ENCODE results near the gene WDR35.
A peak's percentile ranks its signal among the peaks of the same experiment; 100 is the strongest.
"Not testable (repeated sequence)": the region's sequence is repeated elsewhere in the genome, so short reads cannot be mapped to it uniquely, and the experiment has no call there.

WDR35 gene

DNA sequence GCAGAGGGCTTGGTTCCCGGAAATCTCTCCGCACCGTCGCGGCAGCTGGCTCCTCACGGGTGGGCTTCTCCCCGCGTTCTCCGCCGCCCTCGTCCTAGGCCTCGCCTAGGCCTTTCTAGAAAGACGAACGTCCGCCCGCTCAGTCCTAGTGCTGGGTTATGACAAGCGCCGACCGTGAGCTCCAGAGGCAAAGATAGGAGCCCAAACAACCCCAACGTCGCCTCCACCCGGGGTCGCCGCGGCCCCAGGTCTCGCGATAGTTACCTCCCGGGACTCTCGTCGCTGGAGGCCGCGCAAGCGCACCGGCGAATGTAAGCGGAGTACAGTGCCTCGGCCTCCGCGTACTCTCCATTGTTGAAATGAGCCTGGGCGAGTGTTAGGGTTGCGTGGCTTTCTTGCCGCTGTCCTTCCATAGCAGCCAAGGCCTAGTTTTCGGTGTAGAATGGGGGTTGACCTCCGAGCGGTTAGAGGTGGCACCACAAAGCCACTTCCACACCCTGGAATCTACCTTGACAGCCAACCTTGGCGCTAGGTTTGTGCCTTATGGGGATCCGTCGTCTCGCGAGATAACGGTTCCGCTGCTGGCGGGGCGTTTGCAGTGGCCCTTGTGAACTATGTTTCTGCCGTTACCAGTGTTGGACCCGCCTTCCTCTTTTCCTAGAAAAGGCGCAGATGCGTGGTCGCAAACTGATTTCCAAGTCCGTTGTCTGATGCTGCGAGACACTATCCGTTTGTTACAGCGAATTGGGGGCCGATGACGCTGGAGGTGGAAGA lies 88.3 kb downstream of the WDR35 start, which contains the start of gene TTC32:
Gene TTC32 (minus strand): TSS at position 542 of the 774 bp plus-strand sequence. CDS start 129 bp downstream, at position 413.
- Histone ChIP-seq H3K9ac (ENCODE audit: low read length) (peak within 1 kb of the TSS; percentile 99), H3K27me3 (replicated peaks; ENCODE audit: control insufficient read depth, insufficient read depth, low read length) (no peaks in the 10 kb centered on the region), H3K4me3 (ENCODE audit: low read length) (peak within 1 kb of the TSS; percentile 98), H3K36me3 (ENCODE audit: control insufficient read depth, insufficient read depth, low read length, severe bottlenecking) (no peaks in the 10 kb centered on the region), H3K9me3 (ENCODE audit: control insufficient read depth, low read length) (no peaks in the 10 kb centered on the region), H3K4me1 (ENCODE audit: control insufficient read depth, insufficient read depth, low read length) (peaks cover 44% of the 10 kb centered on the region)
- DNase-seq (ENCODE audit: low read depth): peak; percentile 97

DNA sequence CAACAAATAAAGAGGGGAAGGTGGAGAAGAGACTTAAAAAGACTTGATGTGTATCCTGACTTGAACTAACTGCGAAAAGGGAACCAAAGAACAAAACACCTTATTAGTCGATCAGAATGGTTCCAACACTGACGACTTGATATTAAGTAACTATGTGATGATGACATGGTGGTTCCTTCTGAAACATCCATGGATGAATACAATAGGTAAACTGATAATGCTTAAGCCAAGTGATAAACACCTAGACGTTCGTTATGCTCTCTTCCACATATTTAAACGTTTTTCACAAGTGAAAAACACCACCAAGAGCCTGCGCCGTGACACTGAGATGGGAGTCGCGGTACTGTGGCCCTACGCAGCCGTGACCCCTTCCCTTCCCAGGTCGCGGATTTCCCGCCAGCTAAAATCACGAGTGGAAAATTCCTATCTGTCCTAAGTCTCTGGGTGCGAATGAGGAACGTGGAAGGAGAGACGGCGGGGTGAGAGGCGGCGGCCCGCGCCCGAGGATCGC lies 88.9 kb downstream of the WDR35 start:
- H3K36me3 ChIP-seq (ENCODE audit: control insufficient read depth, insufficient read depth, low read length, severe bottlenecking): no peaks in the 10 kb centered on the region
- peak overlapping the region; percentile 99 for H3K9ac ChIP-seq (ENCODE audit: low read length)
- no peaks in the 10 kb centered on the region for H3K9me3 ChIP-seq (ENCODE audit: control insufficient read depth, low read length)
- H3K4me1 ChIP-seq (ENCODE audit: control insufficient read depth, insufficient read depth, low read length): peaks cover 44% of the 10 kb centered on the region
- peak overlapping the region; percentile 98 for H3K4me3 ChIP-seq (ENCODE audit: low read length)
- no peaks in the 10 kb centered on the region for H3K27me3 ChIP-seq (replicated peaks; ENCODE audit: control insufficient read depth, insufficient read depth, low read length)
- no peak for DNase-seq (ENCODE audit: low read depth)

DNA sequence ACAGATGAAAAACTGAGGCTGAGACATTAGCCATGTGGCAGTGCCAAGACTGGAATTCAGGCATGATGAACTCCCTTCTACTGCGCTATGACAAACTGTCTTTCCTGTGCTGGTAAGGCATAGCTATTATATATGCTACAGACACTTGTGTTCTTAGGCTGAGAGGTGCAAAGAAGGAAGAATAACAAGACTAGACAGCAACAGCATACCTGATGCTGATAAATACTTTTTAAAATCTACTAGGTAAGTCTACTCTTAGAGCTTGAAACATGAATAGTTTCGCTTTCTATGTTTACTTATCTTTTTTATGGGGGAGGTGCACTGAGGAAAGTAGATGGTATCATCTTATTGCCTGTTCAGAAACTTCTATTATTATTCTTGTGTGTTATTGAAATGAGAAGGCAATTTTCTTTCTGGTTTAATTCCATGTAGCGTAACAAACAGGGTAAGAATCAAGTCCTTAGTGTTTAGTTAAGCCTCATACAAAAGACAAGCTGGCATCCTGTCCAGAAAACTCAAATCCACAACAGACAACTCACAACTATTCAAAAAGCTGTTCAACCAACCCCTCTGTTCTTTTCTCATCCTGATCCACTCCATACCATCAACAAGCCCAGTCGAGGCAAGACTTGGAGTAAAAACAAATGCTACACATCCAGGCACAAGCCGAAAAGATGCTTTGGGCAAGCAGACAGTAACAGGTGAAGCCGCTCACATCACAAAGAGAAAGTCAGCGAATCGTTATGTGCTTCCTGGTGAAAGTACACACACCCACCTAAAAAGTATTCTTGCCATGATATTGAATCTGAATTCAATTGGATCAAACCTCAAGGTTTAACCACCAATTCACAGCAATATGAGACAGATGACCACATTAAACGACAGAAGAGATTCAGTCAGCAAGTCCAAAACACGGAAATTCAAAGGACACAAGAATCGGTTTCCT lies 89.6 kb downstream of the WDR35 start:
- Histone ChIP-seq H3K27me3 (replicated peaks; ENCODE audit: control insufficient read depth, insufficient read depth, low read length) (no peaks in the 10 kb centered on the region), H3K9ac (ENCODE audit: low read length) (peak overlapping the region; percentile 99), H3K36me3 (ENCODE audit: control insufficient read depth, insufficient read depth, low read length, severe bottlenecking) (no peaks in the 10 kb centered on the region), H3K4me3 (ENCODE audit: low read length) (peak overlapping the region; percentile 98), H3K9me3 (ENCODE audit: control insufficient read depth, low read length) (no peaks in the 10 kb centered on the region), H3K4me1 (ENCODE audit: control insufficient read depth, insufficient read depth, low read length) (peaks cover 51% of the 10 kb centered on the region)
- peak; percentile 25 for DNase-seq (ENCODE audit: low read depth)

DNA sequence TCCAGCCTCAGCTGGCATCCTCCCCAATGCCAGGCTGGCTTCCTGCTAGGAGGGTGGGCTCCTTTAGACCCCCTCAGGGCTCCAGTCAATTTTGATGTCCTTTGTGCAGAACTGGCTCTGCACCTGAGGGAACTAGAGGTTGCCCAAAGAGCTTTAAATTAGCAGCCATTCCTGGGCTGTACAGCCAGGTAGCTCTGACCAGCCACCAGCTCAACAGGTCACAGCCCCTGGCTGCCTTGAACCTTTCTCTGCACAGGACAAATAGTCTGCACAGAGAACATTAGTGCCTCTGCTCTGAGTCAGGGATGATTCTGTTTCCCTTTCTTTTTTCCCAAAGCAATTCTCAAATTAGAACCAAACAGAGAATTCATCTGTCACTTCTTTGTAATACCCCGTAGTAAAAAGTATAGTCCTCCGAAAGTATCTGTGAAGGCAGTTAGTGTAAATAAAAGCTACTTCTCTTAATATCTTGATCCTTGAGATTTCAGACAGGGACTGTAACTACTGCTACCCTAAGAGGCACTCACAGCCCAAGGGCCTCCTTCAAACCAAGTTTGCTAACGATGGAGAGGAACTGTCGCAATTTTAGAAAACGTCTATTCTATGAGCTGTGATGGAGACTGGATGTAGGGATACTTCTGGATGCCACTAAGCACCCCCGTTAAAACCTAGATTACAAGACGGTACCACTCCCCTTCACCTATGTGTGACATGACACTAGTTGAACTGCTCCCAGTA lies 91.1 kb downstream of the WDR35 start:
- H3K27me3 ChIP-seq (replicated peaks; ENCODE audit: control insufficient read depth, insufficient read depth, low read length): no peaks in the 10 kb centered on the region
- DNase-seq (ENCODE audit: low read depth): no peak
- no peaks in the 10 kb centered on the region for H3K36me3 ChIP-seq (ENCODE audit: control insufficient read depth, insufficient read depth, low read length, severe bottlenecking)
- peaks cover 63% of the 10 kb centered on the region for H3K4me1 ChIP-seq (ENCODE audit: control insufficient read depth, insufficient read depth, low read length)
- no peaks in the 10 kb centered on the region for H3K9me3 ChIP-seq (ENCODE audit: control insufficient read depth, low read length)
- H3K9ac ChIP-seq (ENCODE audit: low read length): peak overlapping the region; percentile 38
- H3K4me3 ChIP-seq (ENCODE audit: low read length): peak overlapping the region; percentile 68

DNA sequence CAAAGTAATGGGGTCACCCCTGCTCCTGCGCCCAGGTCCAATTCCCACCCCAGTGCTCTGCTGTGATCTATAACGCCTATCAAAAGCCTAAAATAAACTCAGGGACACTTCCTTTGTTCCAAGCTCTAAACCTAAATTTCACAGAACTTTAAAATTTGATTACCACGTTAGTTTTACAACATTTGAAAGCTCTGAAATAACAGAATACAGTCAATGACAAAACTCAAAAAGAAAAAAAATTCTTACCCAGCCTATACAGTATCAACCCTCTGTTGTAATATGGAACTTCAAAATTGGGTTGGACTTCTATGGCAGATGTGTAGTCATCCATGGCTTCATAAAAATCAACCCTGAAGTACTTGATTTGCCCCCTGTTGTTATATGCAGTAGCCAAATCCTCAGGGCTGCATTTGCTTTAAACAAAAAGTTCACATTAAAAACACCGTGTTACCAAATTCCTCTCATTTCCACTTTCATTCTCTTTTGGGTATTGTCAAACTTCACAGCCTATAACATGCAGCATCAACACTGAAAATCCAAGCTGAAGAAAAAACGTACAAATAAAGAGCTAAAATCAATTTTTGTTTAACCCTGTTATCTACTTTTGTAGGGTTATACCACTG lies 92.2 kb downstream of the WDR35 start:
- H3K4me3 ChIP-seq (ENCODE audit: low read length): peak overlapping the region; percentile 68
- H3K4me1 ChIP-seq (ENCODE audit: control insufficient read depth, insufficient read depth, low read length): peaks cover 66% of the 10 kb centered on the region
- H3K36me3 ChIP-seq (ENCODE audit: control insufficient read depth, insufficient read depth, low read length, severe bottlenecking): no peaks in the 10 kb centered on the region

DNA sequence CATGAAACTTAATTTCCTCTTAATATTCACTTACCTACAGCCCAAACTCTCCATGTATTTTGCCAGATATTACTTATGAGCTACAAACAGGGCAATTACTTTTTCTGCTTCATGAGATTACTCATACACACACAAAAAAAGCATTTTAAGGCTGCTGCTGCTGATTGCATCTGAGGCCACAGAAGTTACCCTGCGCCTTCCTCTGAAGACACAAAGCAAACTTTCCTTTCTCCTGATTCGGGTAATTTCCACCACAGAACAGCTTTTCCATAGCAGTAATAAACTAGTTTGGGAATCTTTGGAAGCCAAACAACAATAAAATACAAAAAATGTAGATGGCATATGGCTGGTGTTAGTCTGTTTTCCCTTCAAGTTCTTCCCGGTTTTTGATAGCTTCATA lies 94.4 kb downstream of the WDR35 start:
- H3K9me3 ChIP-seq (ENCODE audit: control insufficient read depth, low read length): no peaks in the 10 kb centered on the region
- H3K4me3 ChIP-seq (ENCODE audit: low read length): no peak overlapping the region
- no peaks in the 10 kb centered on the region for H3K36me3 ChIP-seq (ENCODE audit: control insufficient read depth, insufficient read depth, low read length, severe bottlenecking)
- peak overlapping the region; percentile 50 for H3K9ac ChIP-seq (ENCODE audit: low read length)
- DNase-seq (ENCODE audit: low read depth): peak; percentile 22
- H3K27me3 ChIP-seq (replicated peaks; ENCODE audit: control insufficient read depth, insufficient read depth, low read length): no peaks in the 10 kb centered on the region
- H3K4me1 ChIP-seq (ENCODE audit: control insufficient read depth, insufficient read depth, low read length): peaks cover 57% of the 10 kb centered on the region

More for the DNA sequence above, 92.2 kb downstream of the WDR35 start:
- no peaks in the 10 kb centered on the region for H3K27me3 ChIP-seq (replicated peaks; ENCODE audit: control insufficient read depth, insufficient read depth, low read length)
- H3K9me3 ChIP-seq (ENCODE audit: control insufficient read depth, low read length): no peaks in the 10 kb centered on the region
- peak overlapping the region; percentile 38 for H3K9ac ChIP-seq (ENCODE audit: low read length)
- DNase-seq (ENCODE audit: low read depth): no peak

DNA sequence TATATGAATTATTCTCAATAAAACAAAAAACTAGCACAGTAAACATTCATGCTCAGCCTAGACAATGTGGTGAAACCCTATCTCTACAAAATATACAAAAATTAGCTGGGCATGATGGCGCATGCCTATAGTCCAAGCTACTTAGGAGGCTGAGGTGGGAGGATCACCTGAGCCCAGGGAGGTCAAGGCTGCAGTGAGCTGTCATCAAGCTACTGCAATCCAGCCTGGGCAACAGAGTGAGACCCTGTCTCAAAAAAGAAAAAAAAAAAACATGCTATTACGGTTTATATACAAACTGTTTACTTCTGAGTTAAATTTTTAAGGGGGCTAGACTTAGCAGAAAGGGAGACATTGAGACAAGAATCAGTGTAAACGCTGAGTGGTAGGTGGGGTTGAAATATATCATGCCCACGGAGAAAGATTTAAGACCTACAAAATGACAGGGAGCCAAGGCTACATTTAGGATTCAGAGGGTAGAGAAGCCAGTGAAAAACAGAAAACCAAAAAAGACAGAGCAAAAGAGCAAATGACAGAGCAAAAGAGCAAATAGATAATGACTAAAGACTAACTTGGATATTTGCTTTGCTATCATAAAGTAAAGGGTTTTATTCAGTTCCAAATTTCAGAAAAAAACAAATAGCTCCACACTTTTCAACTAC lies 95.6 kb downstream of the WDR35 start:
- Histone ChIP-seq H3K9me3 (ENCODE audit: control insufficient read depth, low read length) (no peaks in the 10 kb centered on the region), H3K4me3 (ENCODE audit: low read length) (no peak overlapping the region), H3K9ac (ENCODE audit: low read length) (no peak overlapping the region), H3K4me1 (ENCODE audit: control insufficient read depth, insufficient read depth, low read length) (peaks cover 49% of the 10 kb centered on the region), H3K27me3 (replicated peaks; ENCODE audit: control insufficient read depth, insufficient read depth, low read length) (no peaks in the 10 kb centered on the region), H3K36me3 (ENCODE audit: control insufficient read depth, insufficient read depth, low read length, severe bottlenecking) (no peaks in the 10 kb centered on the region)
- no peak for DNase-seq (ENCODE audit: low read depth)

DNA sequence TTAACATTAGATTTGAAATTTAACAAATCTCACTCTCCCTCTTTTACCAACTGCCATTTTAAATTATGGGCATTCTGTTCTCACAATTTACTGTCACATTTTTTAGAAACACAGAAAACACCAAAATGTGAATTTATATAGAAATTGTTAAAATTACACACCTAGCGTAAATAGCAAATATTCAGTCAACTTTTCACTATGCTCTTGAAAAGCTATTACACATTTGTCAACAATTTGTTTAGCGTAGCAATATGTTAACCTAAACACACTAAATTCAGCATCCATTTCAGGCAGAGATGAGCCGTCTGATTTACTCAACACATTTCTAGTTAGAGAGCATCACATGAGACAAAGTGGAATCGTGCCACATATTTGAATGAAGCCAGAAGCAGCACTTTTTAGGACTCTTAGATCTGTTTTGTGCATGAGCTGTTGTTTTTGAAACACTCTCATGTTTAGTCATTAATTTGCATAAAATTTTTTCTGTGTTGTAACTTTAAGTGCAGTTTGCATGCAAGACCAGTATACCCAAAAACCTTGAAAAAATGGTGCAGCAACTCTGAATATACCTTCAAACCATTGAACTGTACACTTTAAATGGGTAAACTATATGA lies 96.3 kb downstream of the WDR35 start:
- H3K9me3 ChIP-seq (ENCODE audit: control insufficient read depth, low read length): no peaks in the 10 kb centered on the region
- H3K4me1 ChIP-seq (ENCODE audit: control insufficient read depth, insufficient read depth, low read length): peaks cover 43% of the 10 kb centered on the region
- H3K9ac ChIP-seq (ENCODE audit: low read length): no peak overlapping the region
- no peaks in the 10 kb centered on the region for H3K36me3 ChIP-seq (ENCODE audit: control insufficient read depth, insufficient read depth, low read length, severe bottlenecking)
- no peak for DNase-seq (ENCODE audit: low read depth)
- no peak overlapping the region for H3K4me3 ChIP-seq (ENCODE audit: low read length)
- no peaks in the 10 kb centered on the region for H3K27me3 ChIP-seq (replicated peaks; ENCODE audit: control insufficient read depth, insufficient read depth, low read length)

DNA sequence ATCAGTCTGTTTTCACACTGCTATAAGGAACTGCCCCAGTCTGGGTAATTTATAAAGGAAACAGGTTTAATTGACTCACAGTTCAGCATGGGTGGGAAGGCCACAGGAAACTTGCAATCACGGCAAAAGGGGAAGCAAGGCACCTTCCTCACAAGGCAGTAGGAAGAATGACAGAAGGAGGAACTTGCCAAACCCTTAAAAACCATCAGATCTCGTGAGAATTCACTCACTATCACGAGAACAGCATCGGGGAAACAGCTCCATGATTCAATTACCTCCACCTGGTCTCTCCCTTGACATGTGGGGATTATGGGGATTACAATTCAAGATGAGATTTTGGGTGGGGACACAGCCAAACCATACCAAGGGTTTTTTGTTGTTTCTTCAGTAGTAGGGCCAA lies 97.9 kb downstream of the WDR35 start:
- H3K9me3 ChIP-seq (ENCODE audit: control insufficient read depth, low read length); H3K36me3 ChIP-seq (ENCODE audit: control insufficient read depth, insufficient read depth, low read length, severe bottlenecking); H3K9ac ChIP-seq (ENCODE audit: low read length); H3K27me3 ChIP-seq (replicated peaks; ENCODE audit: control insufficient read depth, insufficient read depth, low read length); DNase-seq (ENCODE audit: low read depth); H3K4me3 ChIP-seq (ENCODE audit: low read length): not testable (repeated sequence)
- peaks cover 27% of the 10 kb centered on the region for H3K4me1 ChIP-seq (ENCODE audit: control insufficient read depth, insufficient read depth, low read length)

DNA sequence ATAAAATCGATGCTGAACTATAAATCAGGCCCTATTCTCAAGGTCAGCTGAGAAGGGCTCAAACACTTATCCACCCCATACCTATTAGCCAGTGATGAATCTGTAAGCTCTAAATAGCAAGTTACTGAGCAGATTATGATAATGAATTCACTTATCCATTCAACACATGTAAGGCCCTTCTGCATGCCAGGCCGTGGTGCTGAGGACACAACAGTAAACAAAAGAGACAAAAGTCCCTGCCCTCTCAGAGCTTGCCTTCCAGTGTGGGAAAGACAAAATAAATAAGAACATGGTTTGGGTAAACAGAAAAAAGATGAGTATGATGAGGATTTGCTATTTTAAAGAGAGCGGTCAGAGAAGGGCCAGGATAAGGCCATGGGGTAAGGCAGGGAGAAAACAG lies 99.8 kb downstream of the WDR35 start:
- Histone ChIP-seq H3K4me3 (ENCODE audit: low read length) (no peak overlapping the region), H3K9ac (ENCODE audit: low read length) (no peak overlapping the region), H3K4me1 (ENCODE audit: control insufficient read depth, insufficient read depth, low read length) (peaks cover 17% of the 10 kb centered on the region), H3K36me3 (ENCODE audit: control insufficient read depth, insufficient read depth, low read length, severe bottlenecking) (no peaks in the 10 kb centered on the region), H3K27me3 (replicated peaks; ENCODE audit: control insufficient read depth, insufficient read depth, low read length) (no peaks in the 10 kb centered on the region), H3K9me3 (ENCODE audit: control insufficient read depth, low read length) (no peaks in the 10 kb centered on the region)
- DNase-seq (ENCODE audit: low read depth): no peak

Measured in adipocyte (in vitro differentiated cells).